Ascending aorta (tissue), 2 donors: Measurements from ENCODE around the gene PTCHD4. TPM values are rescaled to one million over a fixed set of nuclear protein-coding genes. Genes with fewer than 3 reads are reported as not detected.

ENCODE experiments used
- DNase-seq, 2 donors: peaks; one replicate each; pipeline ENCODE4 v3.0.0-alpha.2; 2019; ENCODE audit warnings: low spot score in 2 of 2
- H3K27ac ChIP-seq, 2 donors: fragments of 200-600 bp; sonication (generic); one replicate each; pipeline ENCODE4 v1.5.1; 2016 to 2017; ENCODE audit warnings: mild to moderate bottlenecking in 1 of 2
- H3K27me3 ChIP-seq: fragments of 200-600 bp; sonication (generic); one replicate; pipeline ENCODE4 v1.5.1; 2017
- H3K36me3 ChIP-seq, 2 donors: fragments of 200-600 bp; sonication (generic); one replicate each; pipeline ENCODE4 v1.5.1; 2016
- H3K4me1 ChIP-seq, 2 donors: fragments of 200-600 bp; sonication (generic); one replicate each; pipeline ENCODE4 v1.5.1; 2016 to 2017; ENCODE audit warnings: mild to moderate bottlenecking in 1 of 2
- H3K4me3 ChIP-seq, 2 donors: fragments of 200-600 bp; sonication (generic); one replicate each; pipeline ENCODE4 v1.5.1; 2016 to 2017; ENCODE audit warnings: mild to moderate bottlenecking in 1 of 2
- H3K9me3 ChIP-seq, 2 donors: fragments of 200-600 bp; sonication (generic); one replicate each; pipeline ENCODE4 v1.5.1; 2016
- intact Hi-C: fragments of 100-400 bp; cut with DNase I; formaldehyde crosslinking; loops from one replicate; pipeline ENCODE4 v1.15.1; 2023
- total RNA-seq: library from RNA; depleted of rRNA; stranded (reverse); fragments of >200 nt; gene quantifications from one replicate; pipeline ENCODE4 v1.1.0, GENCODE V29; 2016
- TF ChIP-seq, protein P1 (sequence below), 3 experiments: fragments of 200-600 bp in 2 of 3; fragments of 450-650 bp in 1 of 3; sonication (generic) in 2 of 3; IDR thresholded peaks; one replicate each; pipeline ENCODE4 v1.5.1; 2016 to 2019; ENCODE audit warnings: antibody characterized with exemption in 3 of 3, mild to moderate bottlenecking in 1 of 3, moderate library complexity in 1 of 3

PTCHD4 gene
- total RNA-seq, 1 donor from 2014 or later = 0.32 TPM

DNA sequence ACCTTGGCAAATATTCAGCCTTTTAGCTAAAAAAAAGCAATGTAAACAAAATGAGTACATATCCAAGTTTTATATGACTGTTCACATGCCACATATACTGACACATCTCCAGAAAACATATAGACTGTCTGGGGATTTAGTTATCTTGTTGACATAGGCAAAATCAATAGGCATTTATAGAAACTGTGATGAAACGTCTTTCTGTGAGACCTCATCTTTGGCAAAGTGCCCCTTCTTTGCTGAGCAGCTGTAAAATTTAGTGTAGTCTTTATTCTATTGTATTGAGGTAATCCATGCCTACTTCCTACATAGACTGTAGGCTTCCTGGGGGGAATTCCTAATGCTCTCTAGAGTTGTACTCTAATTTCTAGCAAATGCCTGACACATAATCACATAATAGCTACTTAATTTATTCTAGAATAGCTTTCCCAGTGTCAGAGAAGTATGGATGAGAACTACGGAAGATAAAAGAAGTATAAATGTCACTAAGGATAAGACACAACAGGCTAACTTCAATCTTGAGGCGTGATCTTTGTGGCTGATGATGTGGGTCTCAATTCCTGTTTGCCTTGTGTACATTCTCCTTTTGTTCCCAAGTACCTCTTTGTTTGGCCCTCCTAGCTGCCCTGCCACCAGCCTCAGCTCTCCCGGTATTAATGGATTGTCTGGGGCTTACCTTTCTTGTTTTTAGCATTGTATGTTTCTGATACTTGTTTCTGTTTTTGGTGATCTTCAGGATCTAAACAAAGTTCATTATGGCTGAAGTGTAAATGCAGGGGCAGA is 30.6 kb downstream of the PTCHD4 start:
- no peaks in the 10 kb centered on the region for H3K4me1 ChIP-seq
- H3K4me3 ChIP-seq = no peak overlapping the region
- H3K36me3 ChIP-seq = no peaks in the 10 kb centered on the region
- intact Hi-C loops = no loop called here
- H3K27ac ChIP-seq = no peak overlapping the region
- TF ChIP-seq, protein P1, sequence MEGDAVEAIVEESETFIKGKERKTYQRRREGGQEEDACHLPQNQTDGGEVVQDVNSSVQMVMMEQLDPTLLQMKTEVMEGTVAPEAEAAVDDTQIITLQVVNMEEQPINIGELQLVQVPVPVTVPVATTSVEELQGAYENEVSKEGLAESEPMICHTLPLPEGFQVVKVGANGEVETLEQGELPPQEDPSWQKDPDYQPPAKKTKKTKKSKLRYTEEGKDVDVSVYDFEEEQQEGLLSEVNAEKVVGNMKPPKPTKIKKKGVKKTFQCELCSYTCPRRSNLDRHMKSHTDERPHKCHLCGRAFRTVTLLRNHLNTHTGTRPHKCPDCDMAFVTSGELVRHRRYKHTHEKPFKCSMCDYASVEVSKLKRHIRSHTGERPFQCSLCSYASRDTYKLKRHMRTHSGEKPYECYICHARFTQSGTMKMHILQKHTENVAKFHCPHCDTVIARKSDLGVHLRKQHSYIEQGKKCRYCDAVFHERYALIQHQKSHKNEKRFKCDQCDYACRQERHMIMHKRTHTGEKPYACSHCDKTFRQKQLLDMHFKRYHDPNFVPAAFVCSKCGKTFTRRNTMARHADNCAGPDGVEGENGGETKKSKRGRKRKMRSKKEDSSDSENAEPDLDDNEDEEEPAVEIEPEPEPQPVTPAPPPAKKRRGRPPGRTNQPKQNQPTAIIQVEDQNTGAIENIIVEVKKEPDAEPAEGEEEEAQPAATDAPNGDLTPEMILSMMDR (IDR thresholded peaks at IDR 0.05) = no peak
- DNase-seq = no peak
- no peaks in the 10 kb centered on the region for H3K27me3 ChIP-seq
- H3K9me3 ChIP-seq = no peaks in the 10 kb centered on the region

DNA sequence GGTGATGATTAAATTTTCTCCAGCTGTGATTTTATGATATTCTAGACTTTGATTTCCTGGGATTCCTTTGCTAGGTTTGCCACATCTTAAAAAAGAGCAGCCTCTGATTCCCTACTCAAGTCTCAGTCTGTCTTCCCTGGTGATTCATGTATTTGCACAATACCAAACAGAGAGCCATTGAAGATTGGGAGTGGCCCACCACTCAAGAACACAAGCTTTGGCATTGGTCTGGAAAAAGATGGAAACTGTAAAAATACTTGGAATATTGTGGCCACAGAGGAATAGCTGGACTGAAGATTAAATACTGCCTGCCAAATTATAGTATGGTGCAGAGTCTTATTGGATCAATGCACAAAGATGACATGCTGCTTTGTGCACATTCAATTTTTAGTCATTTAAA is 32.9 kb downstream of the PTCHD4 start:
- Histone ChIP-seq H3K9me3 (no peaks in the 10 kb centered on the region), H3K27me3 (no peaks in the 10 kb centered on the region), H3K4me1 (no peaks in the 10 kb centered on the region), H3K4me3 (no peak overlapping the region), H3K36me3 (no peaks in the 10 kb centered on the region), H3K27ac (no peak overlapping the region)
- intact Hi-C loops = no loop called here
- TF ChIP-seq, protein P1 (IDR thresholded peaks at IDR 0.05) = no peak
- DNase-seq = no peak

DNA sequence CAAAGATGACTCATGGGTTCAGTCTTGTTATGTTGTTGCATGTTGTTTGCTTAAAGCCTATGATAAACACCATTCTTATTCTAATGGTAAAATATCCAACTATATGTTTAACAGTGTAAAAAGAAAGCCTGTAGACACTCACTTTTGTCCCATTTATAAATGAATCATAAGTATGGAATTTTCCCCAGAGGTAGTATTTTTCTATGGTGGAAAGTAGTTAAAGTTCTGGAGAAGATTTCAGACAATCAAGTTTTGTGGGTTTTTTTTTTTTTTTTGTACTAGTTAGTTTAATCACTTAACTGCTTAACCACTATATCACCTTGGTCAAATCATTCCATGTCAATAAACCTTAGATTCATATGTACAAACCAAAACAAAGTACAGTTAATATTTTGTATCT is 35.8 kb downstream of the PTCHD4 start:
- Histone ChIP-seq H3K27ac (no peak overlapping the region), H3K9me3 (no peaks in the 10 kb centered on the region), H3K4me1 (no peaks in the 10 kb centered on the region), H3K27me3 (no peaks in the 10 kb centered on the region), H3K36me3 (no peaks in the 10 kb centered on the region), H3K4me3 (no peak overlapping the region)
- TF ChIP-seq, protein P1 (IDR thresholded peaks at IDR 0.05) = no peak
- DNase-seq = no peak
- intact Hi-C loops = no loop called here

DNA sequence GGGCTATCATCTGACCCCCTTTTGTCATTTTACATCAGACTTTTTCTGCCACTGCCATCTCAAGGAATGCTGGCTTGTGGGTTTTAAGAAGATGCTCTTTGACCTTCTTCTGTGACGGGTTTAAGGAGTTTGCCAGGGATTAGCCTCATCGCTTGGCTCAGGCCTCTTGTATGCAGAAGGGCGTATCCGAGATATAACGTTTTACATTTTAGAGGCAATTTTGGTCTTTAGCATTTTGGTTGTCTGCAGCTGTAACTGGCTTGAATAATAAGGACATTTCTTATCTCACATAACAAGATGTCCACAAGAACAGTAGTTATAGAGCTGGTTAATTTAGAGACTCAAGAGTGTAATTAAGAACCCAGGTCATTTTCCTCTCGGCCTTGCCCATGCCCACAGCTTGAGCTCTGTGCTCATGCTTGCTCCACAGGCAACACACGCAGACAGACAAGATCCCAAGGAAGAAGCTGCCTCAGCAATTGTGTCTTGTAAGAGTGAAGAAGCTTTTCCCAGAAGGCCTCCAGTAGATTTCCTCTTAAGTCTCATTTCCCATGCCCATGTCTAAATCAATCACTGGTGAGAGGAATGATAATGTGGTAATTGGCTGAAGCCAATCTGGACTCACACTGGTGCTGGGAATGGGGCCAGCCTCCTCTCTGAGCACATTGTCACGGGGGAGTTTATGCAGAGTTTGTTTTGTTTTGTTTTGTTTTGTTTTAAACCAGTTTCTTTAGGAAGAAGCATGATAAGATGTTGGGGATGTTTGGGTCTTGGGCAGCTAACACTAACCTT is 36.8 kb downstream of the PTCHD4 start:
- no peaks in the 10 kb centered on the region for H3K36me3 ChIP-seq
- no peak overlapping the region for H3K27ac ChIP-seq
- DNase-seq = no peak
- no peaks in the 10 kb centered on the region for H3K4me1 ChIP-seq
- TF ChIP-seq, protein P1 (IDR thresholded peaks at IDR 0.05) = no peak
- no peaks in the 10 kb centered on the region for H3K9me3 ChIP-seq
- intact Hi-C loops = no loop called here
- H3K4me3 ChIP-seq = no peak overlapping the region
- H3K27me3 ChIP-seq = no peaks in the 10 kb centered on the region

DNA sequence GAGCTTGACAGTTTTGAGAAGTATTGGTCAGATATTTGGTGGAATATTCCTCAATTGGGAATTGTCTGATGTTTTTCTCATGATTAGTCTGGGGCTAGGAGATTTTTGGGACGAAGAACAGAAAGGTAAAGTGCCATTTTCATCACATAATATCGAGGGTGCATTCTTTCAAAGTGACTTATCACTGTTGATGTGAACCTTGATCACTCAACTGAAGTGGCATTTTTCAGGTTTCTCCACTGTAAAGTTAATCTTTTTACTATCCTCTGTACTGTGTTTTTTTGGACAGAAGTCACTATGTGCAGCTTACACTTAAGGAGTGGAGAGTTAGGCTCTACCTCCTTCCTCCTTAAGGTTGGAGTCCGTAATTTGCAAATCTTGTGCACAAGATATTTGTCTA is 39.2 kb downstream of the PTCHD4 start:
- Histone ChIP-seq H3K4me3 (no peak overlapping the region), H3K9me3 (no peaks in the 10 kb centered on the region), H3K27me3 (no peaks in the 10 kb centered on the region), H3K36me3 (no peaks in the 10 kb centered on the region), H3K4me1 (no peaks in the 10 kb centered on the region), H3K27ac (no peak overlapping the region)
- DNase-seq = no peak
- intact Hi-C loops = no loop called here
- TF ChIP-seq, protein P1 (IDR thresholded peaks at IDR 0.05) = no peak
